Esophagus muscularis mucosa (tissue), 4 donors: ENCODE data around the gene LRP1. TPM values are rescaled to one million over a fixed set of nuclear protein-coding genes. Genes with fewer than 3 reads are reported as not detected.
A peak's percentile ranks its signal among the peaks of the same experiment; 100 is the strongest.

Experiments
- DNase-seq: peaks from one replicate; pipeline ENCODE4 v3.0.0-alpha.2; 2017; ENCODE audit errors: extremely low spot score
- H3K27ac ChIP-seq, 4 donors: fragments of 200-600 bp; sonication (generic); replicated peaks in 1 of 4; 1 replicate in 3 of 4; 2 replicates in 1 of 4; pipeline ENCODE4 v1.5.1; 2016 to 2019; ENCODE audit warnings: mild to moderate bottlenecking in 1 of 4
- H3K27me3 ChIP-seq, 4 donors: fragments of 200-600 bp; sonication (generic); one replicate each; pipeline versions ENCODE4 v1.5.1 to v1.6.0; 2016 to 2019
- H3K36me3 ChIP-seq, 4 donors: fragments of 200-600 bp; sonication (generic); one replicate each; pipeline ENCODE4 v1.5.1; 2016 to 2019
- H3K4me1 ChIP-seq, 4 donors: fragments of 200-600 bp; sonication (generic); one replicate each; pipeline ENCODE4 v1.5.1; 2016 to 2019
- H3K4me3 ChIP-seq, 4 donors: fragments of 200-600 bp; sonication (generic); 1 replicate in 2 of 4; 2 replicates in 2 of 4; pipeline ENCODE4 v1.5.1; 2016 to 2019; ENCODE audit warnings: mild to moderate bottlenecking in 4 of 4, moderate library complexity in 1 of 4
- H3K9me3 ChIP-seq, 4 donors: fragments of 200-600 bp; sonication (generic); 1 replicate in 3 of 4; 2 replicates in 1 of 4; pipeline ENCODE4 v1.5.1; 2016 to 2019
- EP300 ChIP-seq: sonication (generic); formaldehyde crosslinking; IDR thresholded peaks from one replicate; pipeline ENCODE4 v1.6.1; 2017; ENCODE audit warnings: antibody characterized with exemption
- POLR2A ChIP-seq: fragments of 450-650 bp; IDR thresholded peaks from one replicate; pipeline ENCODE4 v1.6.1; 2017; ENCODE audit warnings: antibody characterized with exemption, moderate library complexity, mild to moderate bottlenecking, low read depth
- POLR2AphosphoS5 ChIP-seq, 2 donors: sonication (generic); formaldehyde crosslinking; IDR thresholded peaks; one replicate each; pipeline ENCODE4 v1.6.1; 2017; ENCODE audit warnings: antibody characterized with exemption in 2 of 2
- WGBS: methylation state at CpG from one replicate; pipeline ENCODE4 v1.1.5; 2018; 5-methylcytosine and 5-hydroxymethylcytosine counted together
- intact Hi-C: fragments of 100-400 bp; cut with DNase I; formaldehyde crosslinking; loops from one replicate; pipeline ENCODE4 v1.15.1; 2023
- total RNA-seq, 4 donors: library from RNA; depleted of rRNA; stranded (reverse); fragments of >200 nt; gene quantifications; one replicate each; pipeline versions ENCODE4 v1.1.0 to v1.2.1, GENCODE V29; 2016
- TF ChIP-seq, protein P1 (sequence below), 3 experiments: fragments of 200-600 bp in 2 of 3; fragments of 450-650 bp in 1 of 3; sonication (generic) in 2 of 3; IDR thresholded peaks; one replicate each; pipeline ENCODE4 v1.5.1; 2017 to 2019; ENCODE audit warnings: antibody characterized with exemption in 3 of 3, mild to moderate bottlenecking in 2 of 3, moderate library complexity in 1 of 3

The LRP1 gene
- total RNA-seq, 4 donors from 2014 or later: 203 to 338 (median 250) TPM

DNA sequence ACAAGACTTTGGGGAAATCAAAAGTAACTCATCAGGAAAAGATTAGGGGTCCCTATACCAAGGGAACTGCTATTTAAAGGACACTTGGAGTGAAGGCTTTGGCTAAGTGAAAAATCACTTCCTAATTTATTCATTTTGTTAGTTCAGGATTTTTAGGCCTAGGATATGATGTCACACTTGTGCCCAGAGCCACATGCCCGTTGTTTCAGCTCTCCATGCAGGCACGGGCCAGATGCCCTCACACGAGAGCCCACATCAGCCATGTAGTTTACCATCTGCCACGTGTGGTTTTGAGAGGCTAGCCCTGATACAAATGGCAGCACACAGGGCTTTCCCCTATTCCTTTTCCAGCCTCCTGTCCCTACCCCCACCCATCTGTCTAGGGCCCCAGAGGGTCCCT, 31.0 kb downstream of the LRP1 start:
- TF ChIP-seq EP300 (no peak), POLR2A (no peak)
- Histone ChIP-seq H3K27me3 (no peaks in the 10 kb centered on the region), H3K36me3 (peaks cover 46 to 100% (median 94%) of the 10 kb centered on the region in 4 donors), H3K4me1 (peaks cover 4 to 36% (median 28%) of the 10 kb centered on the region in 4 donors), H3K9me3 (no peaks in the 10 kb centered on the region), H3K4me3 (no peak overlapping the region), H3K27ac (peak overlapping the region; percentile 8 to 49 (median 25))
- 76% methylated on average over 4 of the region's 4 CpGs for WGBS
- no peak for DNase-seq
- intact Hi-C loops: no loop called here

DNA sequence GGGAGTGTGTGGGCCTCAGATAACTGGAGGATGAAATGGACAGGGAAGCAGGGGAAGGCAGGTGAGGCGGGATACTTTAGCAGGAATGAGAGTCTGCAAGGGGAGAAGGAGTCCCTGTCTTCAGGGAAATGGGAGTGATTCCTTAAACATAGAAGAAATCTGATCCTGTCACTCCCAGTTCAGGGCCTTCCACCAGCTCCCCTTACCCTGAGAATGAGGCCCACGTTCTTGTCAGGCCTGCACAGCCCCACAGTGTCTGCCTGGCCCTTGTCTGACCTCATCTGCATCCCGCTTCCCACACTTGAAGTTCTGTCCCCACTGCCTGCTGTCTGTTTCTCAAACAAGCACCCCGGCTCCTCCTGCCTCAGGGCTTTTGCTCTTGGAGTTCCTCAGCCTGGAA, 31.8 kb downstream of the LRP1 start:
- Histone ChIP-seq H3K36me3 (peaks cover 46 to 100% (median 93%) of the 10 kb centered on the region in 4 donors), H3K27ac (peak overlapping the region in 2 of 4 donors; percentile 8 to 19), H3K27me3 (no peaks in the 10 kb centered on the region), H3K9me3 (no peaks in the 10 kb centered on the region), H3K4me1 (peaks cover 4 to 30% (median 25%) of the 10 kb centered on the region in 4 donors), H3K4me3 (no peak overlapping the region)
- TF ChIP-seq POLR2A (no peak), POLR2AphosphoS5 (IDR thresholded peaks at IDR 0.05) (no peak), EP300 (no peak)
- TF ChIP-seq, protein P1, sequence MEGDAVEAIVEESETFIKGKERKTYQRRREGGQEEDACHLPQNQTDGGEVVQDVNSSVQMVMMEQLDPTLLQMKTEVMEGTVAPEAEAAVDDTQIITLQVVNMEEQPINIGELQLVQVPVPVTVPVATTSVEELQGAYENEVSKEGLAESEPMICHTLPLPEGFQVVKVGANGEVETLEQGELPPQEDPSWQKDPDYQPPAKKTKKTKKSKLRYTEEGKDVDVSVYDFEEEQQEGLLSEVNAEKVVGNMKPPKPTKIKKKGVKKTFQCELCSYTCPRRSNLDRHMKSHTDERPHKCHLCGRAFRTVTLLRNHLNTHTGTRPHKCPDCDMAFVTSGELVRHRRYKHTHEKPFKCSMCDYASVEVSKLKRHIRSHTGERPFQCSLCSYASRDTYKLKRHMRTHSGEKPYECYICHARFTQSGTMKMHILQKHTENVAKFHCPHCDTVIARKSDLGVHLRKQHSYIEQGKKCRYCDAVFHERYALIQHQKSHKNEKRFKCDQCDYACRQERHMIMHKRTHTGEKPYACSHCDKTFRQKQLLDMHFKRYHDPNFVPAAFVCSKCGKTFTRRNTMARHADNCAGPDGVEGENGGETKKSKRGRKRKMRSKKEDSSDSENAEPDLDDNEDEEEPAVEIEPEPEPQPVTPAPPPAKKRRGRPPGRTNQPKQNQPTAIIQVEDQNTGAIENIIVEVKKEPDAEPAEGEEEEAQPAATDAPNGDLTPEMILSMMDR (IDR thresholded peaks at IDR 0.05): no peak
- intact Hi-C loops: no loop called here
- no peak for DNase-seq
- WGBS: 81% methylated on average over 4 of the region's 4 CpGs

DNA sequence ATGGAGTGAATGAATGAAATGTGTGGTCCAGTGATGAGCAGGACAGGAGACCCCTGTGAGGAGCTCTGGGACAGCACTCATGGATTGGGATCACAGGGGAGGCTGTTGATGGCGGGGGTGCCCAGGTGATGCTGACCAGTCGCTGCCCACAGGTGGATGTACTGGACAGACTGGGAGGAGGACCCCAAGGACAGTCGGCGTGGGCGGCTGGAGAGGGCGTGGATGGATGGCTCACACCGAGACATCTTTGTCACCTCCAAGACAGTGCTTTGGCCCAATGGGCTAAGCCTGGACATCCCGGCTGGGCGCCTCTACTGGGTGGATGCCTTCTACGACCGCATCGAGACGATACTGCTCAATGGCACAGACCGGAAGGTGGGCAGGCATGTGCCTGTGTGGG, 32.5 kb downstream of the LRP1 start:
- DNase-seq: no peak
- TF ChIP-seq POLR2A (no peak), EP300 (no peak)
- TF ChIP-seq, protein P1 (IDR thresholded peaks at IDR 0.05): no peak
- Histone ChIP-seq H3K27me3 (no peaks in the 10 kb centered on the region), H3K27ac (no peak overlapping the region), H3K36me3 (peaks cover 49 to 100% (median 94%) of the 10 kb centered on the region in 4 donors), H3K4me3 (no peak overlapping the region), H3K4me1 (peaks cover 4 to 30% (median 23%) of the 10 kb centered on the region in 4 donors), H3K9me3 (no peaks in the 10 kb centered on the region)
- WGBS: 90% methylated on average over 14 of the region's 14 CpGs
- intact Hi-C loops: no loop called here

DNA sequence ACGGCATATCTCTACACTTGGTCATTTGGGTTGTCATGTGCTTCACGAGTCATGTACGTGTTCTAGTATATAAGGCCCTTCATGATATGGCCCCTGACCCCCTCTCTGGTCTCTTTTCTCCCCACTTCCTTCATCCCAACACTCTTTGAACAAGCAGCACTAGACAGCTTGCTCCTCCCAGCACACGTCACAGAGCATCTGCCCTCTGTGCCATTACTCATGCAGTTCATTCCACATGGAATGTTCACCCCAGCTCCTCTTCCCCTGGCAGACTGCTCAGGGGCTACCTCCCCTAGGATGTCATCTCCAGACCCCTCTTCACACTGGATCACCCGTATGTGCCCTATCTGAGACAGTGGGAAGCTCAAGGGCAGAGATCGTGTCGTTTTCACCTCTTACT, 33.2 kb downstream of the LRP1 start:
- H3K36me3 ChIP-seq: peaks cover 49 to 100% (median 94%) of the 10 kb centered on the region in 4 donors
- no peak for TF ChIP-seq POLR2AphosphoS5 (IDR thresholded peaks at IDR 0.05)
- TF ChIP-seq EP300: no peak
- TF ChIP-seq POLR2A: no peak
- TF ChIP-seq, protein P1 (IDR thresholded peaks at IDR 0.05): no peak
- no peaks in the 10 kb centered on the region for H3K27me3 ChIP-seq
- no peak overlapping the region for H3K4me3 ChIP-seq
- H3K27ac ChIP-seq: no peak overlapping the region
- WGBS: 89% methylated on average over 7 of the region's 7 CpGs
- peaks cover 4 to 25% (median 20%) of the 10 kb centered on the region in 4 donors for H3K4me1 ChIP-seq
- intact Hi-C loops: no loop called here
- no peaks in the 10 kb centered on the region for H3K9me3 ChIP-seq
- no peak for DNase-seq

DNA sequence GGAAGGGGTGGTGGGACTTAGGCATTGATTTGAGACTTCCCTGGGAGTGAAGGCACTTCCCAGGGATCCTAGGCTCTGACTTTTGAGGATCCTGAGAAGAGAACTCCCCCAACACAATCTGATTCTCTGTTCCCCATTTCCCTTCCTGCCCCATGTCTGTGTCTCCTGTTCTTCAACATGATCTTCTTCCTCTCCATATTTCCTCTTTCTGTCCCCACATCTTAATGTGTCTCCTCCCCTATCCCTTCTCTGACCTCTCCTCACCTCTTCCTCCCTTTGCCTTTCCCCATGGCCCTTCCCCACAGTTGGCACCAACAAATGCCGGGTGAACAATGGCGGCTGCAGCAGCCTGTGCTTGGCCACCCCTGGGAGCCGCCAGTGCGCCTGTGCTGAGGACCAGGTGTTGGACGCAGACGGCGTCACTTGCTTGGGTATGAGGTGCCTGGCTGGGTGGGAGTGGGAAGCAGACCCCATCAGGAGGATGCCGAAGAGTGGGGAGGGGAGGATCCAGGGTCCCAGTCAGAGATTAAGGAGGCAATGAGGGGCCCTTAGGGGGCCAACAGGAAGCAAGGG, 34.4 kb downstream of the LRP1 start:
- Histone ChIP-seq H3K9me3 (no peaks in the 10 kb centered on the region), H3K27me3 (no peaks in the 10 kb centered on the region), H3K36me3 (peaks cover 52 to 100% (median 94%) of the 10 kb centered on the region in 4 donors), H3K4me1 (peaks cover 4 to 21% (median 17%) of the 10 kb centered on the region in 4 donors), H3K27ac (no peak overlapping the region), H3K4me3 (no peak overlapping the region)
- TF ChIP-seq, protein P1 (IDR thresholded peaks at IDR 0.05): no peak
- TF ChIP-seq EP300 (no peak), POLR2A (no peak), POLR2AphosphoS5 (IDR thresholded peaks at IDR 0.05) (no peak)
- WGBS: 89% methylated on average over 8 of the region's 8 CpGs
- DNase-seq: no peak
- intact Hi-C loops: no loop called here
